GM12873 (cell line): ENCODE results near the gene FMN2.

Source experiments
- CTCF ChIP-seq: IDR thresholded peaks from 2 replicates; pipeline ENCODE4 v1.5.1; 2012; ENCODE audit warnings: low read depth, mild to moderate bottlenecking, moderate library complexity, low read length, control low read depth; ENCODE audit not compliant: insufficient read depth; ENCODE audit errors: missing control alignments

FMN2 gene

GRCh38 chr1:240478536-240478935 lies 386.9 kb downstream of the FMN2 start:
- TF ChIP-seq CTCF: no peak

- no peak for TF ChIP-seq CTCF
Observed at GRCh38 chr1:240484804-240485443, 393.2 kb downstream of the FMN2 start.

GRCh38 chr1:240486611-240487010 lies 394.9 kb downstream of the FMN2 start:
- no peak for TF ChIP-seq CTCF

- TF ChIP-seq CTCF: no peak
Observed at GRCh38 chr1:240487493-240487892, 395.8 kb downstream of the FMN2 start.

- TF ChIP-seq CTCF: no peak
Observed at GRCh38 chr1:240491156-240491555, 399.5 kb downstream of the FMN2 start.

- TF ChIP-seq CTCF: no peak
Observed at GRCh38 chr1:240491796-240492195, 400.1 kb downstream of the FMN2 start.

GRCh38 chr1:240492832-240493440 lies 401.3 kb downstream of the FMN2 start:
- peak; percentile 17 for TF ChIP-seq CTCF

- TF ChIP-seq CTCF: no peak
Observed at GRCh38 chr1:240495601-240496000, 403.9 kb downstream of the FMN2 start.
